Nephron (organoid): ENCODE results near the gene MGAT4C.
A peak's percentile ranks its signal among the peaks of the same experiment; 100 is the strongest.
"Not testable (repeated sequence)": the region's sequence is repeated elsewhere in the genome, so short reads cannot be mapped to it uniquely, and the experiment has no call there.

Source experiments
- H3K27ac Mint-ChIP-seq, 3 experiments: 2 replicates each; pipeline ENCODE4 v1.8.0; 2020; ENCODE audit warnings: mixed read lengths in 3 of 3, mild to moderate bottlenecking in 2 of 3, moderate library complexity in 1 of 3
- H3K27me3 Mint-ChIP-seq: 2 replicates; pipeline ENCODE4 v1.8.0; 2021; ENCODE audit warnings: low read depth, mild to moderate bottlenecking, moderate library complexity, mixed read lengths
- H3K36me3 Mint-ChIP-seq: 2 replicates; pipeline ENCODE4 v1.8.0; 2020; ENCODE audit warnings: low read depth, mixed read lengths
- H3K4me1 Mint-ChIP-seq: 2 replicates; pipeline ENCODE4 v1.8.0; 2020; ENCODE audit warnings: mixed read lengths
- H3K4me3 Mint-ChIP-seq, 3 experiments: 2 replicates each; pipeline ENCODE4 v1.8.0; 2020; ENCODE audit warnings: mild to moderate bottlenecking in 3 of 3, mixed read lengths in 3 of 3, moderate library complexity in 2 of 3
- H3K9me3 Mint-ChIP-seq: 2 replicates; pipeline ENCODE4 v1.8.0; 2020; ENCODE audit warnings: mixed read lengths
- CTCF ChIP-seq, 3 experiments: fragments of 200-600 bp; sonication (generic); IDR thresholded peaks; one replicate each; pipeline ENCODE4 v1.5.0; 2021; ENCODE audit warnings: antibody characterized with exemption in 3 of 3; ENCODE audit not compliant: unreplicated experiment in 3 of 3

Gene MGAT4C

GRCh38 chr12:86097161-86097560 lies 159.0 kb downstream of the MGAT4C start:
- H3K36me3 Mint-ChIP-seq = no peaks in the 10 kb centered on the region
- no peak overlapping the region for H3K27ac Mint-ChIP-seq
- TF ChIP-seq CTCF (IDR thresholded peaks at IDR 0.05; ENCODE audit: unreplicated experiment in 3 of 3) = no peak
- H3K4me3 Mint-ChIP-seq = no peak overlapping the region
- no peaks in the 10 kb centered on the region for H3K4me1 Mint-ChIP-seq
- H3K27me3 Mint-ChIP-seq = no peaks in the 10 kb centered on the region
- H3K9me3 Mint-ChIP-seq = no peaks in the 10 kb centered on the region

GRCh38 chr12:86091681-86092080 lies 164.5 kb downstream of the MGAT4C start:
- H3K27ac Mint-ChIP-seq = no peak overlapping the region
- TF ChIP-seq CTCF (IDR thresholded peaks at IDR 0.05; ENCODE audit: unreplicated experiment in 3 of 3) = no peak
- H3K36me3 Mint-ChIP-seq = no peaks in the 10 kb centered on the region
- peaks cover 2% of the 10 kb centered on the region for H3K9me3 Mint-ChIP-seq
- no peaks in the 10 kb centered on the region for H3K27me3 Mint-ChIP-seq
- no peak overlapping the region for H3K4me3 Mint-ChIP-seq
- H3K4me1 Mint-ChIP-seq = no peaks in the 10 kb centered on the region

GRCh38 chr12:86081843-86082242 lies 174.3 kb downstream of the MGAT4C start:
- H3K36me3 Mint-ChIP-seq = no peaks in the 10 kb centered on the region

GRCh38 chr12:86059052-86059451 lies 197.1 kb downstream of the MGAT4C start:
- Mint-ChIP-seq H3K27ac (peak overlapping the region in 1 of 3 experiments; percentile 35), H3K9me3 (peaks cover 15% of the 10 kb centered on the region)
- not testable (repeated sequence) for H3K27me3 Mint-ChIP-seq, H3K4me3 Mint-ChIP-seq, H3K4me1 Mint-ChIP-seq, H3K36me3 Mint-ChIP-seq

More at GRCh38 chr12:86081843-86082242, 174.3 kb downstream of the MGAT4C start:
- Mint-ChIP-seq H3K4me3 (no peak overlapping the region), H3K27me3 (no peaks in the 10 kb centered on the region), H3K4me1 (peaks cover 18% of the 10 kb centered on the region), H3K9me3 (peaks cover 7% of the 10 kb centered on the region), H3K27ac (peak overlapping the region in 1 of 3 experiments; percentile 47)
- no peak for TF ChIP-seq CTCF (IDR thresholded peaks at IDR 0.05; ENCODE audit: unreplicated experiment in 3 of 3)

GRCh38 chr12:86057092-86057845 lies 198.9 kb downstream of the MGAT4C start:
- H3K4me3 Mint-ChIP-seq = no peak overlapping the region
- peaks cover 4% of the 10 kb centered on the region for H3K9me3 Mint-ChIP-seq
- no peak overlapping the region for H3K27ac Mint-ChIP-seq
- H3K27me3 Mint-ChIP-seq = no peaks in the 10 kb centered on the region
- H3K4me1 Mint-ChIP-seq = no peaks in the 10 kb centered on the region
- no peaks in the 10 kb centered on the region for H3K36me3 Mint-ChIP-seq
- no peak for TF ChIP-seq CTCF (IDR thresholded peaks at IDR 0.05; ENCODE audit: unreplicated experiment in 3 of 3)

- no peak overlapping the region for H3K4me3 Mint-ChIP-seq
- H3K27ac Mint-ChIP-seq = peak overlapping the region in 1 of 3 experiments; percentile 51
- H3K36me3 Mint-ChIP-seq = no peaks in the 10 kb centered on the region
- TF ChIP-seq CTCF (IDR thresholded peaks at IDR 0.05; ENCODE audit: unreplicated experiment in 3 of 3) = no peak
- no peaks in the 10 kb centered on the region for H3K9me3 Mint-ChIP-seq
- H3K4me1 Mint-ChIP-seq = no peaks in the 10 kb centered on the region
- H3K27me3 Mint-ChIP-seq = no peaks in the 10 kb centered on the region
Measured at GRCh38 chr12:86052921-86053320, 203.3 kb downstream of the MGAT4C start.
